WTC11 (cell line): ENCODE data around the gene TTN. TPM values are rescaled to one million over a fixed set of nuclear protein-coding genes. Genes with fewer than 3 reads are reported as not detected.

ENCODE experiments used
- ATAC-seq: fragments of 200-7000 bp; cut with Tn5 transposase; 2 replicates; pipeline ENCODE4 v1.10.0; 2021; ENCODE audit warnings: mild to moderate bottlenecking, moderate library complexity
- CTCF ChIA-PET: fragments of 300-600 bp; sonication (Branson Sonifier 250); formaldehyde crosslinking; loops from one replicate; lab custom pipeline; 2021; ENCODE audit warnings: antibody characterized with exemption; lab: Charles Lee
- POLR2A ChIA-PET: fragments of 350-600 bp; sonication (Branson Sonifier 250); formaldehyde crosslinking; loops from one replicate; lab custom pipeline; 2021; ENCODE audit warnings: antibody characterized with exemption; lab: Charles Lee
- DNase-seq: peaks from one replicate; pipeline ENCODE4 v3.0.0; 2021; ENCODE audit warnings: low spot score
- H3K27ac Mint-ChIP-seq: 2 replicates; pipeline ENCODE4 v1.8.0; 2021; ENCODE audit warnings: mixed read lengths
- H3K27me3 Mint-ChIP-seq: 2 replicates; pipeline ENCODE4 v1.8.0; 2021; ENCODE audit warnings: low read depth, mild to moderate bottlenecking, moderate library complexity, mixed read lengths
- H3K36me3 Mint-ChIP-seq: 2 replicates; pipeline ENCODE4 v1.8.0; 2021; ENCODE audit warnings: mixed read lengths
- H3K4me1 Mint-ChIP-seq: 2 replicates; pipeline ENCODE4 v1.8.0; 2022; ENCODE audit warnings: mixed read lengths
- H3K4me3 Mint-ChIP-seq: 2 replicates; pipeline ENCODE4 v1.8.0; 2021; ENCODE audit warnings: mild to moderate bottlenecking, moderate library complexity, mixed read lengths
- H3K9me3 Mint-ChIP-seq: 2 replicates; pipeline ENCODE4 v1.8.0; 2021; ENCODE audit warnings: mixed read lengths
- AR ChIP-seq: fragments of 250-450 bp; sonication (Bioruptor Pico); IDR thresholded peaks from 2 replicates; pipeline ENCODE4 v1.9.0; 2021; ENCODE audit warnings: mild to moderate bottlenecking
- CREM ChIP-seq: sonication (generic); formaldehyde crosslinking; IDR thresholded peaks from 2 replicates; pipeline ENCODE4 v1.8.1; 2022; ENCODE audit warnings: mild to moderate bottlenecking, missing genetic modification reagents, moderate library complexity
- E2F1 ChIP-seq: sonication (generic); formaldehyde crosslinking; IDR thresholded peaks from 2 replicates; pipeline ENCODE4 v1.8.0; 2022; ENCODE audit warnings: mild to moderate bottlenecking, missing genetic modification reagents
- FOXP1 ChIP-seq: sonication (generic); formaldehyde crosslinking; IDR thresholded peaks from 2 replicates; pipeline ENCODE4 v1.8.0; 2022; ENCODE audit warnings: missing genetic modification reagents, mild to moderate bottlenecking, moderate library complexity, borderline replicate concordance
- KAT7 ChIP-seq: sonication (generic); formaldehyde crosslinking; IDR thresholded peaks from 2 replicates; pipeline ENCODE4 v1.8.1; 2023; ENCODE audit warnings: missing genetic modification reagents, mild to moderate bottlenecking, borderline replicate concordance
- PRDM15 ChIP-seq: sonication (generic); formaldehyde crosslinking; IDR thresholded peaks from 2 replicates; pipeline ENCODE4 v1.8.0; 2022; ENCODE audit warnings: missing genetic modification reagents
- PREB ChIP-seq: sonication (generic); formaldehyde crosslinking; IDR thresholded peaks from 2 replicates; pipeline ENCODE4 v1.8.1; 2022; ENCODE audit warnings: mild to moderate bottlenecking, missing genetic modification reagents, moderate library complexity, borderline replicate concordance
- USF2 ChIP-seq: sonication (generic); formaldehyde crosslinking; IDR thresholded peaks from 2 replicates; pipeline ENCODE4 v1.8.1; 2023; ENCODE audit warnings: mild to moderate bottlenecking, missing genetic modification reagents, moderate library complexity
- ZNF281 ChIP-seq: sonication (generic); formaldehyde crosslinking; IDR thresholded peaks from 2 replicates; pipeline ENCODE4 v1.8.0; 2023; ENCODE audit warnings: mild to moderate bottlenecking, missing genetic modification reagents
- ZNF317 ChIP-seq: sonication (generic); formaldehyde crosslinking; IDR thresholded peaks from 2 replicates; pipeline ENCODE4 v1.8.1; 2023; ENCODE audit warnings: low read depth, mild to moderate bottlenecking, moderate library complexity, missing genetic modification reagents, borderline replicate concordance
- total RNA-seq: library from RNA; stranded (reverse); gene quantifications from 3 replicates; pipeline ENCODE4 v1.2.3, GENCODE V29; 2021

TTN gene
- total RNA-seq, 1 experiment from 2014 or later = 4.7 TPM

GRCh38 chr2:178722296-178722695, 84.9 kb downstream of the TTN start (continued):
- TF ChIP-seq ZNF281 (CRISPR knock-in tag) (no peak), CREM (no peak)

- peaks cover 18% of the 10 kb centered on the region for H3K4me1 Mint-ChIP-seq
- no peak overlapping the region for H3K27ac Mint-ChIP-seq
- H3K9me3 Mint-ChIP-seq = no peaks in the 10 kb centered on the region
- no peak for DNase-seq
- no peak for TF ChIP-seq ZNF317 (CRISPR knock-in tag)
- no peak for TF ChIP-seq AR (CRISPR knock-in tag)
- TF ChIP-seq PREB = no peak
- TF ChIP-seq E2F1 (CRISPR knock-in tag) = no peak
- TF ChIP-seq USF2 (CRISPR knock-in tag) = no peak
- no peak for TF ChIP-seq PRDM15 (CRISPR knock-in tag)
- no peak for TF ChIP-seq KAT7 (CRISPR knock-in tag)
- no peak for TF ChIP-seq FOXP1
- TF ChIP-seq, all 79 proteins: peak for 0
- Mint-ChIP-seq H3K36me3 (0 out of 2 replicates have a peak, but pooled peaks cover 2% of the 10 kb centered on the region), H3K27me3 (peaks cover 3% of the 10 kb centered on the region), H3K4me3 (no peak overlapping the region)
- ChIA-PET CTCF (interaction anchor here (1.1 kb wide), 1 partner anchor 18 kb away, joined by 6 read pairs; no protein-coding TSS in a partner anchor), POLR2A (no interaction called here)
- ATAC-seq = no peak
Measured at GRCh38 chr2:178718988-178719387, 88.2 kb downstream of the TTN start.
